GM18517 (cell line): ENCODE measurements around the gene FGF3.
"Not testable (repeated sequence)": the region's sequence is repeated elsewhere in the genome, so short reads cannot be mapped to it uniquely, and the experiment has no call there.

Experiments
- ATAC-seq: cut with Tn5 transposase; IDR thresholded peaks from one replicate; pipeline ENCODE4 v1.9.1; 2021; ENCODE audit warnings: mild to moderate bottlenecking, moderate library complexity; ENCODE audit not compliant: unreplicated experiment

The FGF3 gene

DNA sequence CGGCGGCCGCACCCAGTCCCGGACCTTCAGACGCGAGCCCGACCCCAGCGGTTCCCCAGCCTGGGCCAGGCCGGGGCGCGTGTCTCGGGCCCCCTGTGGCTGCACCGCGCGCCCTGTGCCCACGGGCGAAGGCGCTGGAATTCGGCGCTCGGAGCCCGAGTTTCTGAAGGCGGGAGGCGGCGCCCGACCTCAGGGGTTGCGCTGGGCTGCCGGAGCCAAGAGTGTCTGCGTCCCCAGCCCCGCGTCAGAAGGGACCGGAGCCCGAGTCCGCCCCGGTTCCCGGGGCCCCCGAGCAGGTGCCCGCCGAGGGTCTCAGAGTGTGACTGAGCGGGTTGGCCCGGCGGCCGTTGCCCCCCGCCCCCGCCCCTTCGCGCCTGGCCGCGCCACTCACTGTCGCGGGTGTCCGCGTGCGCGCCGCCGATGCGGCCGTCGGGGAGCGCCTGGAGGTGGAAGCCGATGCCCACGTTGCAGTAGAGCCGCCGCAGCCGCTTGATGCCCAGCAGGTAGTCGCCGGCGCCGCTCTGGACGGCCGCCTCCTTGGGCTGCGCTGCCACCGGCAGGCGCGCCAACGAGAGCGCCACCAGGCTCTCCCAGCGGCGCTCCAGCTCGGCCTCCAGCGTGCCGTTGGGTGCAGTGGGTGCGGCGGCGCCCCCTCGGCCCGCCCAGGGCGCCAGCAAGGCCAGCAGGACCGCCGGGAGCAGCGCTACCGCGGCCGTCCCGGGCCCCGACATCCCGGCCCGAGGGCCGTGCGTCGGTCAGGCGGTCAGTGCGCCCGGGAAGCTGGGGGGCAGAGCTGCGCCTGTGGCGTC lies 44.7 kb downstream of the FGF3 start:
- ATAC-seq, result no peak

GRCh38 chr11:69773626-69774353 lies 45.4 kb downstream of the FGF3 start:
- ATAC-seq, result no peak

GRCh38 chr11:69771466-69771865 lies 47.8 kb downstream of the FGF3 start:
- ATAC-seq, result no peak

DNA sequence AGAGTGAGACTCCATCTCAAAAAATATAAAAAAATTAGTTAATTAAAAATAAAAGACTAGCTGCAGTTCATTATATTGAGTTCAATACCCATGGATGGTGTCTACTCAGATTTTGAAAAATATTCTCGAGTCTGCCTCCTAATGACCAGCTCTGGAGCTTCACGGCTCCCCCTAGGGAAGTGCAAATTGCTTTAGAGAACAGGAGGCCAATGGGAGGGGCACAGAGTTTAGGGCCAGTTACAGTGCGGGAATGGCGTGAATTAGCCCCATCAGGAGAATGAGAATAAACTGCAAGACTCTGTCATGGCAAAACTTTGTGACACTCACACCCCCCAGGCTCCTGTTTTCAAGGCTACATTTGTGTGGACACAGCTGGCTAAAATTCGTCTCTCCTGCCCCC lies 48.7 kb downstream of the FGF3 start:
- ATAC-seq, result no peak

- no peak for ATAC-seq
Observed at GRCh38 chr11:69765498-69765995, 53.7 kb downstream of the FGF3 start.

- not testable (repeated sequence) for ATAC-seq
Observed at GRCh38 chr11:69764918-69765317, 54.3 kb downstream of the FGF3 start.

DNA sequence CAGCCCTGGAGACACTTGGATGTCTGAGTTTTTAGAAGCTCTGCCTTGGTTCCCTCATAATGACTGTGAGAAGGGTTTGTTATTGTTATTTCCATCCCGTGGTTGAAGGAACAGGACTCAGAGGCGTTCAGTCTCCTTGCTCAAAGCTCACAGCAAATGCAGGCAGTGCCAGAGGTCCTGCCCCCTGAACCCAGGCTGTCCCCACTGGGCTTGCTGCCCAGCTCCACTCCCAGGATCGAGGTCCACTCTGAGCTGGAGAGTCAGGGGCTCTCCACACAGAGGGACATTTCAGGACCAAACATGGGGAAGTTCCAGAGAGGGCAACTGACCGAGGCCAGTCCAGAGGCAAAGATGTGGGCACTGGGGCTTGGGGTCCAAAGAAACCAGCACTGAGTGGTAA lies 58.9 kb downstream of the FGF3 start:
- ATAC-seq, result no peak
